Measurements from ENCODE around the gene SIGLEC15. TPM values are rescaled to one million over a fixed set of nuclear protein-coding genes. Genes with fewer than 3 reads are reported as not detected.

SIGLEC15 gene
- total and polyA plus RNA-seq, 2 donors (not counting 1 experiment from before 2014, with no cell fraction given): not detected

GRCh38 chr18:45889419-45890064, 64.1 kb downstream of the SIGLEC15 start:
- H3K4me3 ChIP-seq (ENCODE audit: control extremely low read depth in 1 of 5, extremely low read depth in 1 of 5, insufficient read depth in 1 of 5, low read depth in 2 of 5, low read length in 4 of 5): no peak overlapping the region
- no peaks in the 10 kb centered on the region for H4K20me1 ChIP-seq (ENCODE audit: control insufficient read depth, insufficient read depth, low read length, poor library complexity, severe bottlenecking)
- no peaks in the 10 kb centered on the region for H3K79me2 ChIP-seq (ENCODE audit: control insufficient read depth, insufficient read depth, low read length)
- H3K4me1 ChIP-seq (ENCODE audit: control insufficient read depth in 2 of 2, insufficient read depth in 2 of 2, low read length in 2 of 2): no peaks in the 10 kb centered on the region
- ChIA-PET CTCF (interaction anchor here (0.9 to 3.5 kb wide), 2 partner anchors 10 to 219 kb away, joined by 3 to 16 read pairs; no protein-coding TSS in a partner anchor), POLR2A (no interaction called here)
- no CpG with 5 or more reads among the region's 3 CpGs for WGBS (ENCODE audit: insufficient coverage)
- intact Hi-C loops (cut with micrococcal nuclease): no loop called here
- DNase-seq (no peak), ATAC-seq (ENCODE audit: low read depth) (no peak)
- TF ChIP-seq EZH2 (IDR thresholded peaks at IDR 0.05; ENCODE audit: borderline replicate concordance, insufficient read depth, low read depth, low read length, poor library complexity, severe bottlenecking): no peak
- TF ChIP-seq, protein P1, sequence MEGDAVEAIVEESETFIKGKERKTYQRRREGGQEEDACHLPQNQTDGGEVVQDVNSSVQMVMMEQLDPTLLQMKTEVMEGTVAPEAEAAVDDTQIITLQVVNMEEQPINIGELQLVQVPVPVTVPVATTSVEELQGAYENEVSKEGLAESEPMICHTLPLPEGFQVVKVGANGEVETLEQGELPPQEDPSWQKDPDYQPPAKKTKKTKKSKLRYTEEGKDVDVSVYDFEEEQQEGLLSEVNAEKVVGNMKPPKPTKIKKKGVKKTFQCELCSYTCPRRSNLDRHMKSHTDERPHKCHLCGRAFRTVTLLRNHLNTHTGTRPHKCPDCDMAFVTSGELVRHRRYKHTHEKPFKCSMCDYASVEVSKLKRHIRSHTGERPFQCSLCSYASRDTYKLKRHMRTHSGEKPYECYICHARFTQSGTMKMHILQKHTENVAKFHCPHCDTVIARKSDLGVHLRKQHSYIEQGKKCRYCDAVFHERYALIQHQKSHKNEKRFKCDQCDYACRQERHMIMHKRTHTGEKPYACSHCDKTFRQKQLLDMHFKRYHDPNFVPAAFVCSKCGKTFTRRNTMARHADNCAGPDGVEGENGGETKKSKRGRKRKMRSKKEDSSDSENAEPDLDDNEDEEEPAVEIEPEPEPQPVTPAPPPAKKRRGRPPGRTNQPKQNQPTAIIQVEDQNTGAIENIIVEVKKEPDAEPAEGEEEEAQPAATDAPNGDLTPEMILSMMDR (IDR thresholded peaks at IDR 0.05): no peak
- Mint-ChIP-seq H3K9me3 (ENCODE audit: insufficient read depth) (no peaks in the 10 kb centered on the region), H3K27me3 (no peaks in the 10 kb centered on the region), H3K4me1 (no peaks in the 10 kb centered on the region), H3K4me3 (no peak overlapping the region), H3K27ac (no peak overlapping the region)
- no peak overlapping the region for H2AFZ ChIP-seq (ENCODE audit: insufficient read depth, low read depth, low read length, poor library complexity, severe bottlenecking)
- H3K27me3 ChIP-seq (replicated peaks in 1 of 4; ENCODE audit: control extremely low read depth in 1 of 4, control insufficient read depth in 3 of 4, insufficient read depth in 4 of 4, low read length in 3 of 4): no peaks in the 10 kb centered on the region
- H3K36me3 ChIP-seq (replicated peaks in 1 of 2; ENCODE audit: control extremely low read depth in 1 of 2, control insufficient read depth in 1 of 2, extremely low read depth in 1 of 2, insufficient read depth in 2 of 2, low read length in 1 of 2): peaks cover 11 to 43% of the 10 kb centered on the region in 2 experiments
- H3K27ac ChIP-seq (ENCODE audit: low read length in 2 of 2): no peak overlapping the region
- no peak overlapping the region for H3K4me2 ChIP-seq (replicated peaks; ENCODE audit: low read depth, low read length, poor library complexity, severe bottlenecking)
- no peaks in the 10 kb centered on the region for H3K9me3 ChIP-seq (ENCODE audit: control extremely low read depth in 1 of 3, control insufficient read depth in 2 of 3, insufficient read depth in 1 of 3, low read length in 2 of 3)
- H3K9ac ChIP-seq (ENCODE audit: low read length): no peak overlapping the region

DNA sequence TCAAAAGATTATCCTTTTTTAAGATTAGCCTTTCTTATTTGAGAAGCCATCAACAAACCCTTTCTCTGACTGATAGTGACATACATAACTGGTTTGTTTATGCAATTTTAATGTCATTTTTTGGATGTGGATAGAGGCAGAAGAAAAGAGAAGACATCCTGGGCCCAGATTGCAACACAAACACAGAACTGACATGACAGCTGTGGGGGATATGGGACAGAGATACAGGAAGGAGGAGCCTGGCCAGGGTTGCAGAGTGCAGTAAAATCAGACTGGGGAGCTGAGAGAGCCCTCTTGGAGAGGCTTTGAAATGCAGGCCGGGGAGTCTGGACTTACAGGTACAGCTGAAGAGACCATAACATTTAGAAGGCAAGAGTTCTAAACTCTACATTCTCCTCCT, 65.1 kb downstream of the SIGLEC15 start:
- ATAC-seq (ENCODE audit: low read depth) (no peak), DNase-seq (no peak)
- no peaks in the 10 kb centered on the region for H3K27me3 ChIP-seq (replicated peaks in 1 of 4; ENCODE audit: control extremely low read depth in 1 of 4, control insufficient read depth in 3 of 4, insufficient read depth in 4 of 4, low read length in 3 of 4)
- ChIA-PET POLR2A (no interaction called here), CTCF (interaction anchor here (3.5 kb wide), 1 partner anchor 11 kb away, joined by 16 read pairs; no protein-coding TSS in a partner anchor)
- WGBS (ENCODE audit: insufficient coverage): no CpG with 5 or more reads among the region's 1 CpG
- H3K4me2 ChIP-seq (replicated peaks; ENCODE audit: low read depth, low read length, poor library complexity, severe bottlenecking): no peak overlapping the region
- no peak overlapping the region for H3K4me3 Mint-ChIP-seq
- TF ChIP-seq, protein P1 (IDR thresholded peaks at IDR 0.05): no peak
- TF ChIP-seq EZH2 (IDR thresholded peaks at IDR 0.05; ENCODE audit: borderline replicate concordance, insufficient read depth, low read depth, low read length, poor library complexity, severe bottlenecking): no peak
- no peaks in the 10 kb centered on the region for H3K9me3 ChIP-seq (ENCODE audit: control extremely low read depth in 1 of 3, control insufficient read depth in 2 of 3, insufficient read depth in 1 of 3, low read length in 2 of 3)
- peaks cover 11 to 50% of the 10 kb centered on the region in 2 experiments for H3K36me3 ChIP-seq (replicated peaks in 1 of 2; ENCODE audit: control extremely low read depth in 1 of 2, control insufficient read depth in 1 of 2, extremely low read depth in 1 of 2, insufficient read depth in 2 of 2, low read length in 1 of 2)
- H3K79me2 ChIP-seq (ENCODE audit: control insufficient read depth, insufficient read depth, low read length): no peaks in the 10 kb centered on the region
- intact Hi-C loops (cut with micrococcal nuclease): no loop called here
- no peak overlapping the region for H3K4me3 ChIP-seq (ENCODE audit: control extremely low read depth in 1 of 5, extremely low read depth in 1 of 5, insufficient read depth in 1 of 5, low read depth in 2 of 5, low read length in 4 of 5)
- no peaks in the 10 kb centered on the region for H3K4me1 Mint-ChIP-seq
- H4K20me1 ChIP-seq (ENCODE audit: control insufficient read depth, insufficient read depth, low read length, poor library complexity, severe bottlenecking): no peaks in the 10 kb centered on the region
- no peaks in the 10 kb centered on the region for H3K27me3 Mint-ChIP-seq
- no peak overlapping the region for H3K9ac ChIP-seq (ENCODE audit: low read length)
- no peak overlapping the region for H2AFZ ChIP-seq (ENCODE audit: insufficient read depth, low read depth, low read length, poor library complexity, severe bottlenecking)
- H3K27ac ChIP-seq (ENCODE audit: low read length in 2 of 2): no peak overlapping the region
- no peaks in the 10 kb centered on the region for H3K9me3 Mint-ChIP-seq (ENCODE audit: insufficient read depth)
- no peaks in the 10 kb centered on the region for H3K4me1 ChIP-seq (ENCODE audit: control insufficient read depth in 2 of 2, insufficient read depth in 2 of 2, low read length in 2 of 2)
- no peak overlapping the region for H3K27ac Mint-ChIP-seq
